ENCODE results near the gene LRRC18.

The LRRC18 gene

DNA sequence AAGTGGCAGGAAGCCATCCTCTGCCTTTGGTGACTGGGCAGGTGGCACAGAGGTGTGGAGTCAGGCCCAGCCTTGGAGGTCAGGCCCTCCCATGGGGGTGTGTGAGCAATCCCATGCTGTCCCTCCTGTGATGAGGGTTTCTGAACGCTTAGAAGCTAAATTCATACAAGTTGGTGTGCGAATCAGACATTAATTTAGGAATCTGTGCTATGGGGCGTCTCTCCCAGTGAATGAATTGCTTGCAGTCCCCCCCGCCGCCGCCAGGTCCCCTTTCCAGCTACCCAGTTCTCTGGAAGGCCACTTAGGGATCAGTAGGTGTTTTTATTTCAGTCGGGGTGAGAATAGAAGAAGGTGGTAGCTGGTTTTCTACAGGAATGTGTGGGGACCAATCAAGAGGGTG lies 37.5 kb downstream of the LRRC18 start:
- TF ChIP-seq, protein P1, sequence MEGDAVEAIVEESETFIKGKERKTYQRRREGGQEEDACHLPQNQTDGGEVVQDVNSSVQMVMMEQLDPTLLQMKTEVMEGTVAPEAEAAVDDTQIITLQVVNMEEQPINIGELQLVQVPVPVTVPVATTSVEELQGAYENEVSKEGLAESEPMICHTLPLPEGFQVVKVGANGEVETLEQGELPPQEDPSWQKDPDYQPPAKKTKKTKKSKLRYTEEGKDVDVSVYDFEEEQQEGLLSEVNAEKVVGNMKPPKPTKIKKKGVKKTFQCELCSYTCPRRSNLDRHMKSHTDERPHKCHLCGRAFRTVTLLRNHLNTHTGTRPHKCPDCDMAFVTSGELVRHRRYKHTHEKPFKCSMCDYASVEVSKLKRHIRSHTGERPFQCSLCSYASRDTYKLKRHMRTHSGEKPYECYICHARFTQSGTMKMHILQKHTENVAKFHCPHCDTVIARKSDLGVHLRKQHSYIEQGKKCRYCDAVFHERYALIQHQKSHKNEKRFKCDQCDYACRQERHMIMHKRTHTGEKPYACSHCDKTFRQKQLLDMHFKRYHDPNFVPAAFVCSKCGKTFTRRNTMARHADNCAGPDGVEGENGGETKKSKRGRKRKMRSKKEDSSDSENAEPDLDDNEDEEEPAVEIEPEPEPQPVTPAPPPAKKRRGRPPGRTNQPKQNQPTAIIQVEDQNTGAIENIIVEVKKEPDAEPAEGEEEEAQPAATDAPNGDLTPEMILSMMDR (IDR thresholded peaks at IDR 0.05; ENCODE audit: low read depth, low read length): no peak; the same call in 1 of the 2 replicates
- DNase-seq: no peak
- no peaks in the 10 kb centered on the region for H3K4me1 ChIP-seq
- 0 out of 2 replicates have a peak, but pooled peaks cover 3% of the 10 kb centered on the region for H3K27me3 ChIP-seq
- H3K4me3 ChIP-seq (ENCODE audit: low read depth, low read length): no peak overlapping the region
- no peaks in the 10 kb centered on the region for H3K9me3 ChIP-seq
- no peaks in the 10 kb centered on the region for H3K36me3 ChIP-seq

DNA sequence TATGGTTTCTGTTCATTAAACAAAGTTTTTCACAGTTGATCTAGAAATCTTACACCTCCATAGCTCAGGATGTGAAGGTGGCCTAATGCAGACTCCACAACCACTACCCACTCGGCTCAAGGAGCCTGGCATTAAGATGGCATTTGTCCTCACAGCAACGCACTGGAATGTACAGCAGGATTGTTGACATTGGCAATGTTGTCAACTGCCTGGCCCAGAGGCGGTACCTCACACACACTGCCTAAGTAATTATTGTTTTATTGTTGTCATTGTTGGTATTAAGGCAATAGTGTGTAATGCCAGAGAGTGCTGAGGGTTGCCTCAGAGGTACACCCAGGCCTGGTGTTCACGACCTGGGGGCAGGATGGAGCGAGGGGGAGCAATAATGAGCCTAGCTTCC lies 38.3 kb downstream of the LRRC18 start:
- TF ChIP-seq, protein P1 (IDR thresholded peaks at IDR 0.05; ENCODE audit: low read depth, low read length): no peak
- Histone ChIP-seq H3K4me3 (ENCODE audit: low read depth, low read length) (no peak overlapping the region), H3K4me1 (no peaks in the 10 kb centered on the region), H3K27me3 (0 out of 2 replicates have a peak, but pooled peaks cover 1% of the 10 kb centered on the region), H3K9me3 (no peaks in the 10 kb centered on the region), H3K36me3 (no peaks in the 10 kb centered on the region)
- no peak for DNase-seq

DNA sequence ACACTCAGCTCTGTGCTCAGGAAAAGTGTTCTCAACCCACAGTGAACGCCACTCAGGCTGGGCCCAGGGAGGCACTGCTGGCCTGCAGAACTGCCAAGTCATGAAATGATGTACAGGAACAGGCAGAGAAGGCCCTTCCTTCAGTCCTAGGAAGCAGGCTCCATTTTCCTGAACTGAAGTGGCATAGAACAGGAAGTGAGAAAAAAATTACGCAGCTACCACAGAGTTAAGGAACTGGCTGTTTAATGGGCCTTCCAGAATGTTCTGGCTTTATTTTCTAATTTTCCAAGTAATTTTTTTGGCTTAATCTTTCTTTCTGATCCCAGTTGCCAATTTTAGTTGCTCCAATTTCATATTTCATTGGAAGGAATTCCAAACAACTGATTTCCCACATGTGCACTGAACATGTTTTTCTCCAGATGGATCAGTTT lies 39.3 kb downstream of the LRRC18 start:
- no peaks in the 10 kb centered on the region for H3K4me1 ChIP-seq
- DNase-seq: no peak
- no peaks in the 10 kb centered on the region for H3K36me3 ChIP-seq
- TF ChIP-seq, protein P1 (IDR thresholded peaks at IDR 0.05; ENCODE audit: low read depth, low read length): no peak
- H3K27me3 ChIP-seq: no peaks in the 10 kb centered on the region
- H3K9me3 ChIP-seq: no peaks in the 10 kb centered on the region
- no peak overlapping the region for H3K4me3 ChIP-seq (ENCODE audit: low read depth, low read length)

DNA sequence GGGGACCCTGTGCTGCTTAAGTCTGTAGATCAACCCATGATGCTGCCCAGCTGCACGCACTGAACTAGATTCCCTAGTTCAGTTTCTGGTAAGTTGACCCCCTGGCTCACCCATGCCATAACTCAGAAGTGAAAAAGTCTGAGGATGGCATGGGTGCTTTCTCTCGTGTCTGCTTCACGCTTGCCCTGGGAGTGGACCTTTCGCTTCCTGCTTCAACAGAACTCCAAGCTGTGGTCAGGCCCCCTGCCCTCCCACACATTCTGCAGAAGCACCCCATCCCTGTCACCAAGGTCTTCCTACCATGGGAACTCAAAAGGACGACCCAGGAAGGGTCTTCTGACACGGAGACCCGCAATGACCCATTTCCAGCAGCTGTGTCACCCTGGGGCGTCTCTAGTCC lies 39.9 kb downstream of the LRRC18 start:
- TF ChIP-seq, protein P1 (IDR thresholded peaks at IDR 0.05; ENCODE audit: low read depth, low read length): no peak
- no peaks in the 10 kb centered on the region for H3K9me3 ChIP-seq
- H3K4me3 ChIP-seq (ENCODE audit: low read depth, low read length): no peak overlapping the region
- no peaks in the 10 kb centered on the region for H3K36me3 ChIP-seq
- DNase-seq: no peak
- H3K27me3 ChIP-seq: no peaks in the 10 kb centered on the region
- no peaks in the 10 kb centered on the region for H3K4me1 ChIP-seq

DNA sequence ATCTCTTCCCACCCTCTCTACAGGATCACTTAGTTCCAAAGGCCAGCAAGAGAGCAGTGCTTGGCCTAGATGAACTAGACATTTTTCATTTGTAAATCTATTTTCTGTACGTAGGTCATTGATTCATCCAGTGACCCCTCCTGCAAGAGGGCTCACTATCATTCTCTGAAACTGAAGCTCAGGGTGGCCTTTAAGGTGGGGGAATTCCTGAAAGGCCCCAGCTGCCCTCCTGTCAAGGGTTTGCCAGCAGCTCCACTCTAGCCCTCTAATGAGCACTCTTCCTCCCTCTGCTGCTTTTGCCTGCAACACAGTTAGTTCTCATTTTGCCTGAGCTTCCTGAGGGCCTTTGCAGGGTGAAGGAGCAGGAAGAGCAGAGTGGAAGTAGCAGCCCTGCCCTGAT lies 41.2 kb downstream of the LRRC18 start:
- TF ChIP-seq, protein P1 (IDR thresholded peaks at IDR 0.05; ENCODE audit: low read depth, low read length): no peak
- no peak overlapping the region for H3K4me3 ChIP-seq (ENCODE audit: low read depth, low read length)
- no peaks in the 10 kb centered on the region for H3K9me3 ChIP-seq
- H3K36me3 ChIP-seq: no peaks in the 10 kb centered on the region
- no peaks in the 10 kb centered on the region for H3K27me3 ChIP-seq
- H3K4me1 ChIP-seq: no peaks in the 10 kb centered on the region
- DNase-seq: no peak

DNA sequence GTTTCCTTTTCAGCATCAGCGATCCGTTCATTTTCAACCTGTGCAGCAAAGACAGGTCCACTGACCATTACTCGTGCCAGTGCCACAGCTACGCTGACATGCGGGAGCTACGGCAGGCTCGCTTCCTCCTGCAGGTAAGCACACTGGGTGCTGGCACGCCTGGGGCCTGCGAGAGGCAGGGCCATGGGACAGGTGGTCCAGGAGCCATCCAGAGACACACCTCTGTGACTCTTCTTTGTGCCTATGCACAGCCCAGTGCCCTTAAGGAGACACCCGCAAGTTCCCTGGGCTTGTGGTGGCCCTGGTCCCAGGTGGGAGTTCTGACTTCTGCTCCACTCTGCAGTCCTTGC lies 42.2 kb downstream of the LRRC18 start:
- H3K4me3 ChIP-seq (ENCODE audit: low read depth, low read length): no peak overlapping the region
- H3K27me3 ChIP-seq: no peaks in the 10 kb centered on the region
- TF ChIP-seq, protein P1 (IDR thresholded peaks at IDR 0.05; ENCODE audit: low read depth, low read length): no peak
- H3K4me1 ChIP-seq: no peaks in the 10 kb centered on the region
- H3K9me3 ChIP-seq: no peaks in the 10 kb centered on the region
- no peaks in the 10 kb centered on the region for H3K36me3 ChIP-seq
- DNase-seq: no peak

Measured in BE2C (cell line).